Neuronal stem cell (in vitro differentiated cells): Measurements from ENCODE around the gene PLP2.

Experiments
- DNase-seq: peaks from one replicate; pipeline ENCODE4 v3.0.0-alpha.2; 2013; ENCODE audit warnings: low spot score
- H2AFZ ChIP-seq: one replicate; pipeline ENCODE4 v1.6.1; 2013; ENCODE audit warnings: mild to moderate bottlenecking, low read length, inconsistent platforms
- H2AK5ac ChIP-seq: 2 replicates; pipeline ENCODE4 v1.6.1; 2013; ENCODE audit warnings: low read depth, mild to moderate bottlenecking, inconsistent platforms, low read length, moderate library complexity, mixed read lengths
- H2BK120ac ChIP-seq: 2 replicates; pipeline ENCODE4 v1.6.1; 2013; ENCODE audit warnings: low read depth, mild to moderate bottlenecking, inconsistent platforms, low read length, moderate library complexity, mixed read lengths
- H2BK12ac ChIP-seq: one replicate; pipeline ENCODE4 v1.6.1; 2013; ENCODE audit warnings: low read length, inconsistent platforms
- H2BK15ac ChIP-seq: 2 replicates; pipeline ENCODE4 v1.6.1; 2013; ENCODE audit warnings: mild to moderate bottlenecking, low read length, inconsistent platforms, mixed read lengths
- H2BK5ac ChIP-seq: one replicate; pipeline ENCODE4 v1.6.1; 2013; ENCODE audit warnings: inconsistent platforms, mild to moderate bottlenecking, low read length, moderate library complexity
- H3K14ac ChIP-seq: one replicate; pipeline ENCODE4 v1.6.1; 2013; ENCODE audit warnings: low read length, inconsistent platforms
- H3K18ac ChIP-seq: 2 replicates; pipeline ENCODE4 v1.6.1; 2013; ENCODE audit warnings: low read length, inconsistent platforms
- H3K23ac ChIP-seq: 2 replicates; pipeline ENCODE4 v1.6.1; 2013; ENCODE audit warnings: low read depth, mild to moderate bottlenecking, mixed read lengths, low read length, inconsistent platforms; ENCODE audit not compliant: poor library complexity
- H3K27ac ChIP-seq: replicated peaks from 3 replicates; pipeline ENCODE4 v1.5.1; 2013; ENCODE audit warnings: low read length, inconsistent platforms
- H3K27me3 ChIP-seq, 3 experiments: 2 replicates each; pipeline ENCODE4 v1.6.1; 2013; ENCODE audit warnings: low read length in 3 of 3, mild to moderate bottlenecking in 2 of 3, inconsistent platforms in 1 of 3, low read depth in 1 of 3, mixed read lengths in 1 of 3, moderate library complexity in 1 of 3; ENCODE audit not compliant: control insufficient read depth in 3 of 3, insufficient read depth in 3 of 3
- H3K36me3 ChIP-seq, 2 donors: replicated peaks in 1 of 2; 2 replicates each; pipeline ENCODE4 v1.6.1; 2013; ENCODE audit warnings: low read length in 2 of 2; ENCODE audit not compliant: control insufficient read depth in 2 of 2, insufficient read depth in 2 of 2
- H3K4ac ChIP-seq: 2 replicates; pipeline ENCODE4 v1.6.1; 2013; ENCODE audit warnings: inconsistent platforms, mild to moderate bottlenecking, low read length, moderate library complexity
- H3K4me1 ChIP-seq, 2 donors: 1 replicate in 1 of 2; 2 replicates in 1 of 2; pipeline ENCODE4 v1.6.1; 2013; ENCODE audit warnings: low read length in 2 of 2, low read depth in 1 of 2; ENCODE audit not compliant: control insufficient read depth in 2 of 2, insufficient read depth in 1 of 2
- H3K4me2 ChIP-seq: one replicate; pipeline ENCODE4 v1.6.1; 2013; ENCODE audit warnings: mild to moderate bottlenecking, low read length, inconsistent platforms; ENCODE audit not compliant: insufficient read depth, poor library complexity, severe bottlenecking
- H3K4me3 ChIP-seq, 2 donors: 2 replicates each; pipeline ENCODE4 v1.5.1; 2013; ENCODE audit warnings: low read length in 2 of 2, mild to moderate bottlenecking in 2 of 2, inconsistent platforms in 1 of 2, moderate library complexity in 1 of 2
- H3K79me1 ChIP-seq: one replicate; pipeline ENCODE4 v1.6.1; 2013; ENCODE audit warnings: low read depth, mild to moderate bottlenecking, inconsistent platforms, low read length, moderate library complexity
- H3K9ac ChIP-seq: one replicate; pipeline ENCODE4 v1.6.1; 2013; ENCODE audit warnings: mild to moderate bottlenecking, low read depth, low read length, inconsistent platforms; ENCODE audit not compliant: poor library complexity
- H3K9me3 ChIP-seq, 2 donors: replicated peaks in 1 of 2; 2 replicates each; pipeline versions ENCODE3 to v1.6.1; 2013; ENCODE audit warnings: low read length in 2 of 2, mild to moderate bottlenecking in 2 of 2, inconsistent platforms in 1 of 2, low read depth in 1 of 2, mixed read lengths in 1 of 2, moderate library complexity in 1 of 2; ENCODE audit not compliant: control insufficient read depth in 2 of 2, insufficient read depth in 1 of 2
- H4K8ac ChIP-seq: one replicate; pipeline ENCODE4 v1.6.1; 2013; ENCODE audit warnings: low read depth, mild to moderate bottlenecking, inconsistent platforms, low read length, moderate library complexity
- H4K91ac ChIP-seq: one replicate; pipeline ENCODE4 v1.6.1; 2013; ENCODE audit warnings: low read length, low read depth, mild to moderate bottlenecking, inconsistent platforms; ENCODE audit not compliant: poor library complexity
- WGBS, 2 donors: extraction: QIAGEN DNeasy Blood & Tissue Kit; methylation state at CpG; one replicate each; pipeline ENCODE4 v1.1.7; 2013; ENCODE audit warnings: missing lambda C conversion rate in 2 of 2, mixed read lengths in 1 of 2; ENCODE audit not compliant: insufficient read length in 2 of 2, insufficient replicate concordance in 1 of 2; ENCODE audit errors: extremely low coverage in 2 of 2; 5-methylcytosine and 5-hydroxymethylcytosine counted together

PLP2 gene

DNA sequence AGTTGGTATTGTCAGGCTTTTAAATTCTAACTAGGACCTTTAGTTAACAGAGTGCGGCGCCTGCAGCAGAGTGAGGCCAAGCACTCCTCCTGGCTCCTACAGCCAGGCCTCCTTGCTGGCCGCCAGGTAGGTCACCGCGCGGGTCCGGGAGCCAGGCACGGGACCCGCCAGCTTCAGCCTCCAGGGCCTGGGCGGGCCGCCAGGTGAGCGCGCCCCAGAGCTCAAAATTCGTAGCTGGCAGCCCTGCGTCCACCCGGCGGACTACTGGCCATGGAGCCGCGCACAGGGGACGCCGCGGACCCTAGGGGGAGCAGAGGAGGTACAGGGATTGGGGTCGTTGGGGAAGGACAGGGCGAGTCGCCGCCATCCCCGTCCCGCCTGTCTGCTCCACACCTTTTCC, 9.1 kb upstream of the PLP2 start, which contains the start of gene MAGIX:
Gene MAGIX, plus strand, starts transcription at position 139 of the 400 bp plus-strand sequence. Its CDS starts 132 bp downstream, at position 271.
- peak within 1 kb of the TSS; percentile 6 for H3K18ac ChIP-seq
- H3K4me3 ChIP-seq = peak within 1 kb of the TSS; percentile 28 to 57
- peak within 1 kb of the TSS; percentile 33 for H3K4me2 ChIP-seq
- peaks cover 0 to 11% of the 10 kb centered on the region in 2 donors for H3K4me1 ChIP-seq
- no peaks in the 10 kb centered on the region for H3K9me3 ChIP-seq
- H3K79me1 ChIP-seq = peaks cover 2% of the 10 kb centered on the region
- no peaks in the 10 kb centered on the region for H3K36me3 ChIP-seq
- H3K14ac ChIP-seq = no peak within 1 kb of the TSS
- no peak within 1 kb of the TSS for H2BK12ac ChIP-seq
- no peak for DNase-seq
- no peak within 1 kb of the TSS for H4K91ac ChIP-seq
- no peak within 1 kb of the TSS for H3K23ac ChIP-seq
- H3K27me3 ChIP-seq = peaks cover 0 to 9% (median 7%) of the 10 kb centered on the region in 3 experiments
- H3K4ac ChIP-seq = no peak within 1 kb of the TSS
- no CpG with 5 or more reads among the region's 28 CpGs for WGBS, 2 donors
- H2BK5ac ChIP-seq = no peak within 1 kb of the TSS
- H3K9ac ChIP-seq = no peak within 1 kb of the TSS
- no peak within 1 kb of the TSS for H2AK5ac ChIP-seq
- no peak within 1 kb of the TSS for H4K8ac ChIP-seq
- H3K27ac ChIP-seq = no peak within 1 kb of the TSS
- no peak within 1 kb of the TSS for H2BK15ac ChIP-seq
- no peak within 1 kb of the TSS for H2BK120ac ChIP-seq
- peak within 1 kb of the TSS; percentile 91 for H2AFZ ChIP-seq

DNA sequence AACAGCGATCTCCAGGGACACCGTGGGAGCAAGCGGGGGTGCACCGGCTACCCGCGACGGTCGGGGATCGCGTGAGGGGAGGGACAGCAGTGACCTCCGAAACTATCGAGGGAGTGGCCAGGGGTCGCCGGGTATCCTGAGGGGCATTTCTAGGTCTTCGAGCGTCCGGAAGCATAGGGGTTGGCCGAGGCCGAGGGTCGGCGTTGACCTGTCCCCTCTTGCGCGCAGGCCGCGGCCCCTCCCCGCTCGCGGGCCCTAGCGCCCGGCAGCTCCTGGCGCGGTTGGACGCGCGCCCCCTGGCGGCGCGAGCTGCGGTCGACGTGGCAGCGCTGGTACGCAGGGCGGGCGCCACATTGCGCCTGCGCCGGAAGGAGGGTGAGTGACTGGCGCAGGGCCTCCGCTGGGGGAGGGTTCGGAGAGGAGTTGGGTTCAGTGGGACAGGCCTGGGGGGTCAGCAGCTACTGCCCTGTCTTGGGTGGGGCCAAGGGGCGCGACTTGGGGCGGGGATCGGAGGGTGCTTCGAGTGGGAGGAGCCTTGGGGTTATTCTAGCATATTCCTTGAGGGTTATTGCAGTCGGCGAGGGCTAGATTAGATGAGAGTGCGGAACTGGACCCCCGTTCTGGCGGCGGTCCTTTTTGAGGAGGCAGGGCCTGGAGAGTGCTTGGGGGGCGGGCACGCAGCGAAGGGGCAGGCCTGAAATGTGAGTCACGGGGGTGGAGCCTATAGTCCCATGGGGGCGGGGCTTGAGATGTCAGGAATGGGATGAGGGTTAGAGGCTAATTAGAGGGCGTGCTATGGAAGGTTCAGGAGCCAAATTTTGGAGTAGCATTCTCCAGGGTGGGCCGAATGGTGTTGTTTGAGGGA, 7.9 kb upstream of the PLP2 start:
- Histone ChIP-seq H3K36me3 (no peaks in the 10 kb centered on the region), H2BK15ac (no peak overlapping the region), H3K4ac (no peak overlapping the region), H2BK5ac (no peak overlapping the region), H3K23ac (no peak overlapping the region), H3K27me3 (peaks cover 0 to 9% (median 7%) of the 10 kb centered on the region in 3 experiments), H3K4me3 (peak overlapping the region; percentile 33 to 58), H3K4me2 (peak overlapping the region; percentile 33), H3K4me1 (peaks cover 0 to 11% of the 10 kb centered on the region in 2 donors), H3K18ac (peak overlapping the region; percentile 76), H3K79me1 (peaks cover 2% of the 10 kb centered on the region), H3K9ac (peak overlapping the region; percentile 60), H3K9me3 (no peaks in the 10 kb centered on the region), H4K8ac (no peak overlapping the region), H2AK5ac (no peak overlapping the region), H2BK12ac (no peak overlapping the region), H3K27ac (peak overlapping the region; percentile 63), H2BK120ac (no peak overlapping the region), H2AFZ (peak overlapping the region; percentile 91), H4K91ac (no peak overlapping the region), H3K14ac (no peak overlapping the region)
- no CpG with 5 or more reads among the region's 69 CpGs for WGBS, 2 donors
- peak; percentile 71 for DNase-seq

DNA sequence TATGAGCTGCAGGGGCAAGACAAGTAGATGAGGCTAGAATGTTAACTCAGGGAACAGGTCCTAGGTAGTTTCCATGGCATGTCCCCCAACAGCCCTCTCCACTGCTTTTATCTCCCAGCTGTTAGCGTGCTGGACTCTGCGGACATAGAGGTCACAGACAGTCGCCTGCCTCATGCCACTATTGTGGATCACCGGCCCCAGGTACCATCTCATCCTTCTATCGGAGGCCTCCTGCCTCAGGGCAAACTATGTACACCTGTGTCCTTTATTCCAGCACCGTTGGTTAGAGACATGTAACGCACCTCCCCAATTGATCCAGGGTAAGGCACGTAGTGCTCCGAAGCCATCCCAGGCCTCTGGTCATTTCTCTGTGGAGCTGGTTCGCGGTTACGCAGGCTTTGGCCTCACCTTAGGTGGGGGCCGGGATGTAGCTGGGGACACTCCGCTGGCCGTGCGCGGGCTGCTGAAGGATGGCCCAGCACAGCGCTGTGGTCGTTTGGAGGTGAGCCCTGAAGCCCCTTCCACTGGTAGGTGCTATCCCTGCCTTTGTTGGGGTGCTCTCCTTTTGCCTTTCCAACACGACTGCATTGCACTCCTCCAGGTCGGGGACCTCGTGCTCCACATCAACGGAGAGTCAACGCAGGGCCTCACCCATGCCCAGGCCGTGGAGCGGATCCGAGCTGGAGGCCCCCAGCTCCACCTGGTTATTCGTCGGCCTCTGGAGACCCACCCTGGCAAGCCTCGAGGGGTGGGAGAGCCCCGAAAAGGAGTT, 6.9 kb upstream of the PLP2 start:
- Histone ChIP-seq H2BK120ac (no peak overlapping the region), H3K27ac (no peak overlapping the region), H3K4me1 (peaks cover 0 to 11% of the 10 kb centered on the region in 2 donors), H3K9ac (no peak overlapping the region), H2AK5ac (no peak overlapping the region), H3K4me3 (no peak overlapping the region), H3K9me3 (no peaks in the 10 kb centered on the region), H2BK5ac (no peak overlapping the region), H3K27me3 (peaks cover 0 to 9% (median under 1%) of the 10 kb centered on the region in 3 experiments), H3K79me1 (peaks cover 2% of the 10 kb centered on the region), H3K4me2 (no peak overlapping the region), H2AFZ (no peak overlapping the region), H3K36me3 (no peaks in the 10 kb centered on the region), H3K14ac (no peak overlapping the region), H2BK15ac (no peak overlapping the region), H3K23ac (no peak overlapping the region), H3K4ac (no peak overlapping the region), H4K91ac (no peak overlapping the region), H3K18ac (no peak overlapping the region), H4K8ac (no peak overlapping the region), H2BK12ac (no peak overlapping the region)
- no CpG with 5 or more reads among the region's 31 CpGs for WGBS, 2 donors
- DNase-seq = no peak
